B cell (primary cell): Measurements from ENCODE around the gene LDHB. TPM values are rescaled to one million over a fixed set of nuclear protein-coding genes. Genes with fewer than 3 reads are reported as not detected.

ENCODE experiments used
- ATAC-seq: fragments of 200-7000 bp; cut with Tn5 transposase; one replicate; pipeline ENCODE4 v1.10.0; 2021; ENCODE audit warnings: low read depth, mild to moderate bottlenecking, moderate number of reproducible peaks, moderate library complexity
- CTCF ChIA-PET: fragments of 350-600 bp; sonication (Branson Sonifier 250); formaldehyde crosslinking; loops from one replicate; lab custom pipeline; 2021; ENCODE audit warnings: antibody characterized with exemption, inconsistent platforms; lab: Charles Lee
- POLR2A ChIA-PET: fragments of 350-600 bp; sonication (Branson Sonifier 250); formaldehyde crosslinking; loops from one replicate; lab custom pipeline; 2021; ENCODE audit warnings: antibody characterized with exemption; lab: Charles Lee
- DNase-seq: peaks from one replicate; pipeline ENCODE4 v3.0.0; 2013
- H2AFZ ChIP-seq: 2 replicates; pipeline ENCODE4 v1.6.1; 2012; ENCODE audit warnings: mild to moderate bottlenecking, low read depth, low read length; ENCODE audit not compliant: insufficient read depth, poor library complexity, severe bottlenecking
- H3K27ac ChIP-seq, 2 donors: 1 replicate in 1 of 2; 2 replicates in 1 of 2; pipeline ENCODE4 v1.5.1; 2012 to 2013; ENCODE audit warnings: low read length in 2 of 2, mild to moderate bottlenecking in 2 of 2, moderate library complexity in 1 of 2
- H3K27me3 ChIP-seq, 4 experiments: fragments of 200-600 bp in 1 of 4; sonication (generic) in 1 of 4; replicated peaks in 1 of 4; 1 replicate in 2 of 4; 2 replicates in 2 of 4; pipeline versions ENCODE4 v1.6.1 to v1.7.0; 2013 to 2016; ENCODE audit warnings: low read length in 3 of 4, mild to moderate bottlenecking in 2 of 4, mixed read lengths in 1 of 4, moderate library complexity in 1 of 4; ENCODE audit not compliant: insufficient read depth in 4 of 4, control insufficient read depth in 3 of 4; ENCODE audit errors: control extremely low read depth in 1 of 4
- H3K36me3 ChIP-seq, 2 experiments: replicated peaks in 1 of 2; 1 replicate in 1 of 2; 2 replicates in 1 of 2; pipeline versions ENCODE4 v1.6.1 to v1.7.1; 2013; ENCODE audit warnings: low read length in 1 of 2; ENCODE audit not compliant: insufficient read depth in 2 of 2, control insufficient read depth in 1 of 2; ENCODE audit errors: control extremely low read depth in 1 of 2, extremely low read depth in 1 of 2
- H3K4me1 ChIP-seq, 2 donors: fragments of 200-600 bp in 1 of 2; sonication (generic) in 1 of 2; 1 replicate in 1 of 2; 2 replicates in 1 of 2; pipeline versions ENCODE4 v1.5.1 to v1.6.1; 2013 to 2017; ENCODE audit warnings: low read length in 2 of 2; ENCODE audit not compliant: control insufficient read depth in 2 of 2, insufficient read depth in 2 of 2
- H3K4me2 ChIP-seq: replicated peaks from 2 replicates; pipeline ENCODE3; 2012; ENCODE audit warnings: mild to moderate bottlenecking, low read depth, low read length; ENCODE audit not compliant: poor library complexity, severe bottlenecking
- H3K4me3 ChIP-seq, 5 experiments: fragments of 200-600 bp in 1 of 5; sonication (generic) in 1 of 5; 1 replicate in 3 of 5; 2 replicates in 2 of 5; pipeline versions ENCODE4 v1.5.1 to v1.7.0; 2011 to 2016; ENCODE audit warnings: low read length in 4 of 5, mild to moderate bottlenecking in 4 of 5, low read depth in 2 of 5, control low read depth in 1 of 5, moderate library complexity in 1 of 5; ENCODE audit not compliant: insufficient read depth in 1 of 5; ENCODE audit errors: control extremely low read depth in 1 of 5, extremely low read depth in 1 of 5
- H3K79me2 ChIP-seq: fragments of 200-600 bp; sonication (generic); one replicate; pipeline ENCODE4 v1.6.0; 2016; ENCODE audit warnings: low read length; ENCODE audit not compliant: control insufficient read depth, insufficient read depth
- H3K9ac ChIP-seq: fragments of 200-600 bp; sonication (generic); 2 replicates; pipeline ENCODE4 v1.6.1; 2017; ENCODE audit warnings: mild to moderate bottlenecking, low read length, moderate library complexity
- H3K9me3 ChIP-seq, 3 donors: one replicate each; pipeline versions ENCODE4 v1.6.1 to v1.7.1; 2013; ENCODE audit warnings: low read length in 2 of 3; ENCODE audit not compliant: control insufficient read depth in 2 of 3, insufficient read depth in 1 of 3; ENCODE audit errors: control extremely low read depth in 1 of 3
- H4K20me1 ChIP-seq: 2 replicates; pipeline ENCODE4 v1.6.0; 2012; ENCODE audit warnings: mild to moderate bottlenecking, low read length; ENCODE audit not compliant: insufficient read depth, control insufficient read depth, poor library complexity, severe bottlenecking
- H3K27ac Mint-ChIP-seq: one replicate; pipeline ENCODE4 v1.8.0; 2021; ENCODE audit warnings: mixed read lengths
- H3K27me3 Mint-ChIP-seq: one replicate; pipeline ENCODE4 v1.8.0; 2021; ENCODE audit warnings: mixed read lengths
- H3K4me1 Mint-ChIP-seq: one replicate; pipeline ENCODE4 v1.8.0; 2021; ENCODE audit warnings: mixed read lengths
- H3K4me3 Mint-ChIP-seq: one replicate; pipeline ENCODE4 v1.8.0; 2021; ENCODE audit warnings: mixed read lengths
- H3K9me3 Mint-ChIP-seq: one replicate; pipeline ENCODE4 v1.8.0; 2022; ENCODE audit warnings: mixed read lengths; ENCODE audit not compliant: insufficient read depth
- CTCF ChIP-seq: fragments of 200-600 bp; IDR thresholded peaks from one replicate; pipeline ENCODE4 v1.8.0; 2022; ENCODE audit warnings: antibody characterized with exemption, mild to moderate bottlenecking
- EZH2 ChIP-seq: IDR thresholded peaks from 2 replicates; pipeline ENCODE4 v1.6.1; 2012; ENCODE audit warnings: borderline replicate concordance, low read depth, mild to moderate bottlenecking, moderate library complexity, low read length; ENCODE audit not compliant: insufficient read depth, poor library complexity, severe bottlenecking
- WGBS: methylation state at CpG from one replicate; pipeline ENCODE4 v1.1.5; 2013; ENCODE audit warnings: missing lambda C conversion rate; ENCODE audit not compliant: insufficient coverage; 5-methylcytosine and 5-hydroxymethylcytosine counted together
- intact Hi-C: fragments of 100-400 bp; cut with micrococcal nuclease; formaldehyde crosslinking; loops from one replicate; pipeline ENCODE4 v1.10.0; 2022
- polyA plus RNA-seq: library from polyadenylated mRNA; depleted of rRNA; stranded (reverse); fragments of >200 nt; gene quantifications from 2 replicates; pipeline ENCODE4 v1.2.3, GENCODE V29; 2012
- total RNA-seq, 2 donors: library from RNA; stranded (reverse); fragments of 120-200 nt in 1 of 2; gene quantifications; 1 replicate in 1 of 2; 2 replicates in 1 of 2; pipeline versions ENCODE4 v1.2.3 to v1.2.4, GENCODE V29; 2013 to 2022

The LDHB gene
- total and polyA plus RNA-seq, 2 donors (not counting 1 experiment from before 2014, with no cell fraction given) = 63.2 to 161 TPM

GRCh38 chr12:21602774-21603173, 54.9 kb downstream of the LDHB start:
- Histone ChIP-seq H3K27ac (no peak overlapping the region), H3K36me3 (no peaks in the 10 kb centered on the region), H3K4me3 (no peak overlapping the region), H4K20me1 (no peaks in the 10 kb centered on the region), H3K9me3 (no peaks in the 10 kb centered on the region), H3K4me2 (no peak overlapping the region), H3K9ac (no peak overlapping the region), H2AFZ (no peak overlapping the region), H3K4me1 (peaks cover 6 to 9% of the 10 kb centered on the region in 2 donors), H3K79me2 (no peaks in the 10 kb centered on the region), H3K27me3 (peaks cover 0 to 2% (median 0%) of the 10 kb centered on the region in 4 experiments)
- H3K27me3 Mint-ChIP-seq = no peaks in the 10 kb centered on the region
- no peak overlapping the region for H3K27ac Mint-ChIP-seq
- intact Hi-C loops = no loop called here
- H3K4me3 Mint-ChIP-seq = no peak overlapping the region
- peaks cover 11% of the 10 kb centered on the region for H3K4me1 Mint-ChIP-seq
- TF ChIP-seq CTCF = no peak
- TF ChIP-seq EZH2 = no peak
- ChIA-PET POLR2A (no interaction called here), CTCF (no interaction called here)
- WGBS = no CpG with 5 or more reads among the region's 2 CpGs
- H3K9me3 Mint-ChIP-seq = no peaks in the 10 kb centered on the region
- ATAC-seq = no peak
- DNase-seq = no peak

- ChIA-PET CTCF (no interaction called here), POLR2A (no interaction called here)
- no peak overlapping the region for H3K4me2 ChIP-seq
- no peak overlapping the region for H3K27ac ChIP-seq
- no peaks in the 10 kb centered on the region for H3K9me3 ChIP-seq
- no peak overlapping the region for H3K4me3 ChIP-seq
- H3K27ac Mint-ChIP-seq = no peak overlapping the region
- H3K4me1 Mint-ChIP-seq = peaks cover 11% of the 10 kb centered on the region
- H3K79me2 ChIP-seq = no peaks in the 10 kb centered on the region
- H3K4me3 Mint-ChIP-seq = no peak overlapping the region
- no peaks in the 10 kb centered on the region for H3K27me3 Mint-ChIP-seq
- ATAC-seq = no peak
- no peak for TF ChIP-seq CTCF
- no peak for TF ChIP-seq EZH2
- intact Hi-C loops = no loop called here
- H3K4me1 ChIP-seq = peaks cover 6 to 9% of the 10 kb centered on the region in 2 donors
- DNase-seq = no peak
- H3K27me3 ChIP-seq = no peaks in the 10 kb centered on the region
- H3K36me3 ChIP-seq = no peaks in the 10 kb centered on the region
- no peaks in the 10 kb centered on the region for H4K20me1 ChIP-seq
- no peak overlapping the region for H2AFZ ChIP-seq
- 94% methylated on average over 5 of the region's 5 CpGs for WGBS
- H3K9me3 Mint-ChIP-seq = no peaks in the 10 kb centered on the region
- no peak overlapping the region for H3K9ac ChIP-seq
These were observed 57.4 kb downstream of the LDHB start for GRCh38 chr12:21600196-21600595.
